HG03457 (cell line): ENCODE results near the gene AKAP12.
"Not testable (repeated sequence)": the region's sequence is repeated elsewhere in the genome, so short reads cannot be mapped to it uniquely, and the experiment has no call there.

ENCODE experiments used
- ATAC-seq: cut with Tn5 transposase; IDR thresholded peaks from one replicate; pipeline ENCODE4 v1.9.1; 2021; ENCODE audit warnings: moderate number of reproducible peaks; ENCODE audit not compliant: unreplicated experiment

Gene AKAP12

GRCh38 chr6:151375833-151376232 lies 136.1 kb downstream of the AKAP12 start:
- ATAC-seq: no peak

- ATAC-seq: peak; percentile 39
Measured at GRCh38 chr6:151376440-151376839, 136.7 kb downstream of the AKAP12 start.

GRCh38 chr6:151377095-151377494 lies 137.3 kb downstream of the AKAP12 start:
- ATAC-seq: no peak

- no peak for ATAC-seq
Measured at GRCh38 chr6:151379933-151380847, 140.4 kb downstream of the AKAP12 start.

GRCh38 chr6:151380848-151381205 lies 141.1 kb downstream of the AKAP12 start:
- no peak for ATAC-seq

GRCh38 chr6:151381722-151382121 lies 142.0 kb downstream of the AKAP12 start:
- no peak for ATAC-seq

GRCh38 chr6:151382631-151383030 lies 142.9 kb downstream of the AKAP12 start:
- not testable (repeated sequence) for ATAC-seq

GRCh38 chr6:151384151-151384550 lies 144.4 kb downstream of the AKAP12 start:
- ATAC-seq: no peak

GRCh38 chr6:151385177-151385576 lies 145.4 kb downstream of the AKAP12 start:
- no peak for ATAC-seq

GRCh38 chr6:151387175-151387970 lies 147.6 kb downstream of the AKAP12 start:
- ATAC-seq: no peak

GRCh38 chr6:151388236-151388635 lies 148.5 kb downstream of the AKAP12 start:
- no peak for ATAC-seq

- no peak for ATAC-seq
Measured at GRCh38 chr6:151388997-151389617, 149.3 kb downstream of the AKAP12 start.

- peak; percentile 56 for ATAC-seq
Measured at GRCh38 chr6:151389618-151390275, 150.0 kb downstream of the AKAP12 start.

GRCh38 chr6:151390276-151390850 lies 150.6 kb downstream of the AKAP12 start:
- ATAC-seq: peak; percentile 78

- peak; percentile 1 for ATAC-seq
Measured at GRCh38 chr6:151390851-151391470, 151.2 kb downstream of the AKAP12 start.

- peak; percentile 12 for ATAC-seq
Measured at GRCh38 chr6:151391471-151392413, 152.0 kb downstream of the AKAP12 start, which contains the start of gene ZBTB2. Gene ZBTB2 (minus strand): TSS chr6:151391559. CDS start chr6:151373637, 17,922 bp downstream.

- no peak for ATAC-seq
Measured at GRCh38 chr6:151392427-151392826, 152.7 kb downstream of the AKAP12 start.

GRCh38 chr6:151393410-151393809 lies 153.6 kb downstream of the AKAP12 start:
- no peak for ATAC-seq

GRCh38 chr6:151399679-151400078 lies 159.9 kb downstream of the AKAP12 start:
- ATAC-seq: no peak
